Measurements from ENCODE around the gene ECSIT.

- TF ChIP-seq, protein P1, sequence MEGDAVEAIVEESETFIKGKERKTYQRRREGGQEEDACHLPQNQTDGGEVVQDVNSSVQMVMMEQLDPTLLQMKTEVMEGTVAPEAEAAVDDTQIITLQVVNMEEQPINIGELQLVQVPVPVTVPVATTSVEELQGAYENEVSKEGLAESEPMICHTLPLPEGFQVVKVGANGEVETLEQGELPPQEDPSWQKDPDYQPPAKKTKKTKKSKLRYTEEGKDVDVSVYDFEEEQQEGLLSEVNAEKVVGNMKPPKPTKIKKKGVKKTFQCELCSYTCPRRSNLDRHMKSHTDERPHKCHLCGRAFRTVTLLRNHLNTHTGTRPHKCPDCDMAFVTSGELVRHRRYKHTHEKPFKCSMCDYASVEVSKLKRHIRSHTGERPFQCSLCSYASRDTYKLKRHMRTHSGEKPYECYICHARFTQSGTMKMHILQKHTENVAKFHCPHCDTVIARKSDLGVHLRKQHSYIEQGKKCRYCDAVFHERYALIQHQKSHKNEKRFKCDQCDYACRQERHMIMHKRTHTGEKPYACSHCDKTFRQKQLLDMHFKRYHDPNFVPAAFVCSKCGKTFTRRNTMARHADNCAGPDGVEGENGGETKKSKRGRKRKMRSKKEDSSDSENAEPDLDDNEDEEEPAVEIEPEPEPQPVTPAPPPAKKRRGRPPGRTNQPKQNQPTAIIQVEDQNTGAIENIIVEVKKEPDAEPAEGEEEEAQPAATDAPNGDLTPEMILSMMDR (conservative IDR thresholded peaks at IDR 0.05): no peak
- TF ChIP-seq ZFX (IDR thresholded peaks at IDR 0.05): no peak
Observed at GRCh38 chr19:11494634-11495285, 34.2 kb downstream of the ECSIT start.

Data from C4-2B (cell line).